WTC11 (cell line): ENCODE data around the gene IL34. TPM values are rescaled to one million over a fixed set of nuclear protein-coding genes. Genes with fewer than 3 reads are reported as not detected.

ENCODE experiments used
- ATAC-seq: fragments of 200-7000 bp; cut with Tn5 transposase; 2 replicates; pipeline ENCODE4 v1.10.0; 2021; ENCODE audit warnings: mild to moderate bottlenecking, moderate library complexity
- CTCF ChIA-PET: fragments of 300-600 bp; sonication (Branson Sonifier 250); formaldehyde crosslinking; loops from one replicate; lab custom pipeline; 2021; ENCODE audit warnings: antibody characterized with exemption; lab: Charles Lee
- POLR2A ChIA-PET: fragments of 350-600 bp; sonication (Branson Sonifier 250); formaldehyde crosslinking; loops from one replicate; lab custom pipeline; 2021; ENCODE audit warnings: antibody characterized with exemption; lab: Charles Lee
- DNase-seq: peaks from one replicate; pipeline ENCODE4 v3.0.0; 2021; ENCODE audit warnings: low spot score
- H3K27ac Mint-ChIP-seq: 2 replicates; pipeline ENCODE4 v1.8.0; 2021; ENCODE audit warnings: mixed read lengths
- H3K27me3 Mint-ChIP-seq: 2 replicates; pipeline ENCODE4 v1.8.0; 2021; ENCODE audit warnings: low read depth, mild to moderate bottlenecking, moderate library complexity, mixed read lengths
- H3K36me3 Mint-ChIP-seq: 2 replicates; pipeline ENCODE4 v1.8.0; 2021; ENCODE audit warnings: mixed read lengths
- H3K4me1 Mint-ChIP-seq: 2 replicates; pipeline ENCODE4 v1.8.0; 2022; ENCODE audit warnings: mixed read lengths
- H3K4me3 Mint-ChIP-seq: 2 replicates; pipeline ENCODE4 v1.8.0; 2021; ENCODE audit warnings: mild to moderate bottlenecking, moderate library complexity, mixed read lengths
- H3K9me3 Mint-ChIP-seq: 2 replicates; pipeline ENCODE4 v1.8.0; 2021; ENCODE audit warnings: mixed read lengths
- CBFB ChIP-seq: sonication (generic); formaldehyde crosslinking; IDR thresholded peaks from 2 replicates; pipeline ENCODE4 v1.8.1; 2022; ENCODE audit warnings: mild to moderate bottlenecking, low read depth, missing genetic modification reagents
- CREM ChIP-seq: sonication (generic); formaldehyde crosslinking; IDR thresholded peaks from 2 replicates; pipeline ENCODE4 v1.8.1; 2022; ENCODE audit warnings: mild to moderate bottlenecking, missing genetic modification reagents, moderate library complexity
- CTCF ChIP-seq: fragments of 200-600 bp; IDR thresholded peaks from 2 replicates; pipeline ENCODE4 v1.8.0; 2022; ENCODE audit warnings: antibody characterized with exemption
- ELF4 ChIP-seq: sonication (generic); formaldehyde crosslinking; IDR thresholded peaks from 2 replicates; pipeline ENCODE4 v1.8.1; 2022; ENCODE audit warnings: low read depth, mild to moderate bottlenecking, moderate library complexity, missing genetic modification reagents
- GABPB1 ChIP-seq: sonication (generic); formaldehyde crosslinking; IDR thresholded peaks from 2 replicates; pipeline ENCODE4 v1.8.1; 2023; ENCODE audit warnings: mild to moderate bottlenecking, missing genetic modification reagents
- GTF2I ChIP-seq: fragments of 250-450 bp; sonication (Bioruptor Pico); conservative IDR thresholded peaks from 2 replicates; pipeline ENCODE4 v1.4.0; 2021; ENCODE audit warnings: mild to moderate bottlenecking
- IRF2 ChIP-seq: sonication (generic); formaldehyde crosslinking; IDR thresholded peaks from 2 replicates; pipeline ENCODE4 v1.8.0; 2022; ENCODE audit warnings: low read depth, missing genetic modification reagents, borderline replicate concordance
- NFATC4 ChIP-seq: fragments of 250-450 bp; sonication (Bioruptor Pico); IDR thresholded peaks from 2 replicates; pipeline ENCODE4 v1.9.0; 2021; ENCODE audit warnings: mild to moderate bottlenecking
- NFYB ChIP-seq: sonication (generic); formaldehyde crosslinking; conservative IDR thresholded peaks from 2 replicates; pipeline ENCODE4 v1.8.0; 2022; ENCODE audit warnings: low read depth, missing genetic modification reagents
- PRDM15 ChIP-seq: sonication (generic); formaldehyde crosslinking; IDR thresholded peaks from 2 replicates; pipeline ENCODE4 v1.8.0; 2022; ENCODE audit warnings: missing genetic modification reagents
- SMAD4 ChIP-seq: sonication (generic); formaldehyde crosslinking; IDR thresholded peaks from 2 replicates; pipeline ENCODE4 v1.8.0; 2022; ENCODE audit warnings: mild to moderate bottlenecking, missing genetic modification reagents
- SP1 ChIP-seq: sonication (generic); formaldehyde crosslinking; conservative IDR thresholded peaks from 2 replicates; pipeline ENCODE4 v1.8.1; 2022; ENCODE audit warnings: missing genetic modification reagents
- TCF7 ChIP-seq: sonication (generic); formaldehyde crosslinking; IDR thresholded peaks from 2 replicates; pipeline ENCODE4 v1.8.0; 2022; ENCODE audit warnings: mild to moderate bottlenecking, low read depth, missing genetic modification reagents, moderate library complexity
- USF1 ChIP-seq: sonication (generic); formaldehyde crosslinking; IDR thresholded peaks from 2 replicates; pipeline ENCODE4 v1.8.0; 2022; ENCODE audit warnings: mild to moderate bottlenecking, missing genetic modification reagents
- ZBTB21 ChIP-seq: sonication (generic); formaldehyde crosslinking; IDR thresholded peaks from 2 replicates; pipeline ENCODE4 v1.8.1; 2023; ENCODE audit warnings: mild to moderate bottlenecking, missing genetic modification reagents, borderline replicate concordance
- ZMAT4 ChIP-seq: fragments of 250-450 bp; sonication (Bioruptor Pico); IDR thresholded peaks from 2 replicates; pipeline ENCODE4 v1.9.0; 2021; ENCODE audit warnings: mild to moderate bottlenecking
- ZNF138 ChIP-seq: sonication (generic); formaldehyde crosslinking; conservative IDR thresholded peaks from 2 replicates; pipeline ENCODE4 v1.8.1; 2022; ENCODE audit warnings: mild to moderate bottlenecking, moderate library complexity, missing genetic modification reagents
- ZNF232 ChIP-seq: sonication (generic); formaldehyde crosslinking; IDR thresholded peaks from 2 replicates; pipeline ENCODE4 v1.8.0; 2022; ENCODE audit warnings: mild to moderate bottlenecking, missing genetic modification reagents
- total RNA-seq: library from RNA; stranded (reverse); gene quantifications from 3 replicates; pipeline ENCODE4 v1.2.3, GENCODE V29; 2021
- TF ChIP-seq, protein P1 (sequence below): sonication (generic); formaldehyde crosslinking; IDR thresholded peaks from 2 replicates; pipeline ENCODE4 v1.8.1; 2023; ENCODE audit warnings: mild to moderate bottlenecking, missing genetic modification reagents
- TF ChIP-seq, protein P2 (sequence below): fragments of 250-450 bp; sonication (Bioruptor Pico); conservative IDR thresholded peaks from 2 replicates; pipeline ENCODE4 v1.9.0; 2021; ENCODE audit warnings: mild to moderate bottlenecking

The IL34 gene
- total RNA-seq, 1 experiment from 2014 or later, result 8.8 TPM

- TF ChIP-seq ZBTB21 (CRISPR knock-in tag) (no peak), ZNF232 (CRISPR knock-in tag) (no peak), SP1 (CRISPR knock-in tag) (no peak), ZMAT4 (no peak), SMAD4 (CRISPR knock-in tag) (no peak), CBFB (no peak), USF1 (CRISPR knock-in tag) (no peak), IRF2 (CRISPR knock-in tag) (no peak), GTF2I (CRISPR knock-in tag) (no peak), CREM (CRISPR knock-in tag) (no peak), ZNF138 (no peak), CTCF (no peak), ELF4 (CRISPR knock-in tag) (no peak), GABPB1 (no peak)
- TF ChIP-seq, protein P1, sequence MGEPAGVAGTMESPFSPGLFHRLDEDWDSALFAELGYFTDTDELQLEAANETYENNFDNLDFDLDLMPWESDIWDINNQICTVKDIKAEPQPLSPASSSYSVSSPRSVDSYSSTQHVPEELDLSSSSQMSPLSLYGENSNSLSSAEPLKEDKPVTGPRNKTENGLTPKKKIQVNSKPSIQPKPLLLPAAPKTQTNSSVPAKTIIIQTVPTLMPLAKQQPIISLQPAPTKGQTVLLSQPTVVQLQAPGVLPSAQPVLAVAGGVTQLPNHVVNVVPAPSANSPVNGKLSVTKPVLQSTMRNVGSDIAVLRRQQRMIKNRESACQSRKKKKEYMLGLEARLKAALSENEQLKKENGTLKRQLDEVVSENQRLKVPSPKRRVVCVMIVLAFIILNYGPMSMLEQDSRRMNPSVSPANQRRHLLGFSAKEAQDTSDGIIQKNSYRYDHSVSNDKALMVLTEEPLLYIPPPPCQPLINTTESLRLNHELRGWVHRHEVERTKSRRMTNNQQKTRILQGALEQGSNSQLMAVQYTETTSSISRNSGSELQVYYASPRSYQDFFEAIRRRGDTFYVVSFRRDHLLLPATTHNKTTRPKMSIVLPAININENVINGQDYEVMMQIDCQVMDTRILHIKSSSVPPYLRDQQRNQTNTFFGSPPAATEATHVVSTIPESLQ (CRISPR knock-in tag), result no peak
- TF ChIP-seq, protein P2, sequence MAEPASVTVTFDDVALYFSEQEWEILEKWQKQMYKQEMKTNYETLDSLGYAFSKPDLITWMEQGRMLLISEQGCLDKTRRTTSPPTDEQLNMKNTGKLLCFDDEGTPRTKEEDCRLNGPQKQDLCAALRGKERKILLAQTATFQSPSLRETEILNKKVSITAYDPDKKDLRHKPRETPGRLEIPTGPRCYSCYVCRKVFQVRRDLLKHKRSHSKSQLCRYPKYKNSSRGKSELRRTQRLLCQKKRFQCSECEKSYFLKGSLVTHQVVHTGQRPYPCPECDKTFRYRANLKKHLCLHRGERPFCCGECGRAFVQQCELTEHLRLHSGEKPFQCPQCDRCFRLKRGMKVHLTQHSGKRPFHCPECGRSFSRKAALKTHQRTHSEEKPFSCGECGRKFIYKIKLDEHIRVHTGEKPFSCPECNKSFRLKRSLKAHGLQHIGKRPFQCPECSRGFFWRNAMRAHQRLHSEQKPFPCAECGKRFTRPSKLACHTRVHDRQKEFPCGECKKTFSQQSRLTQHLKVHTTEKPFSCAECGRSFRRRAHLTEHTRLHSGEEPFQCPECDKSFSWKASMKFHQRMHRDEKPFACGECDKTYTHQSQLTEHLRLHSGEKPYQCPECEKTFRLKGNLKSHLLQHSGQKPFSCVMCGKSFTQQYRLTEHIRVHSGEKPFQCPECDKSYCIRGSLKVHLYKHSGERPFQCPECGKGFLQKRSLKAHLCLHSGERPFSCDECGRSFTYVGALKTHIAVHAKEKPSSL, result no peak
- peaks cover 26% of the 10 kb centered on the region for H3K4me1 Mint-ChIP-seq
- POLR2A ChIA-PET, result interaction anchor here (0.6 to 1.5 kb wide), 6 partner anchors 8 to 245 kb away, joined by 3 to 5 read pairs (median 4); no protein-coding TSS in a partner anchor
- H3K4me3 Mint-ChIP-seq, result peak overlapping the region; percentile 34; the same call in 1 of the 2 replicates
- H3K9me3 Mint-ChIP-seq, result no peaks in the 10 kb centered on the region
- H3K27me3 Mint-ChIP-seq, result no peaks in the 10 kb centered on the region
- CTCF ChIA-PET, result interaction anchor here (0.8 to 4.6 kb wide), 10 partner anchors 8 to 624 kb away, joined by 3 to 43 read pairs (median 8); no protein-coding TSS in a partner anchor
- DNase-seq (no peak), ATAC-seq (no peak)
- no peaks in the 10 kb centered on the region for H3K36me3 Mint-ChIP-seq
- no peak overlapping the region for H3K27ac Mint-ChIP-seq
Measured at GRCh38 chr16:70687671-70688245, 41.4 kb downstream of the IL34 start.

DNA sequence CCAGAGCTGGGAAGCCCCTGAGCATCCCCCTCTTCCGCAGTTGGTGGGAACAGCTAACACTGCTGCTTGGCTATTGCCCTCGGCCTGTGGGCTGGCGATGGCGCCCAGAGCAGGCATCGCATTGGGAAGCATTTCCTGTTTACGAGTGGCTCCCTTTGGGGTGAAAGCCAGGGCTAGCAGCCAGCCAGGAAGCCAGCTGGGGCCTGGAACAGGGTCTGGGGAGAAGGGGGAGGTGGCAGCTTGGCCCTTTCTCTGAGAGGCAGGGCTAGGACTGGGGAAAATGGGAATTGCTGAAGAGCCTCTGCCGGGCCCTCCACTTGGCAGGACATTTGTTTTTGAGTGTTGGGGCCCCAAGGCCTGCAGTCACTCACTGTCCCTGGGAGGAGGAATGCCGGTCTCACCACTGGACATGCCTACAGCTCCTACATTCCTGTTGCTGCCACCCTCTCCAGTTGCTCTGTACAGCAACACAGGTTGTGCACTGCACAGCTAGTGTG is 41.9 kb downstream of the IL34 start:
- no peaks in the 10 kb centered on the region for H3K27me3 Mint-ChIP-seq
- ATAC-seq (peak; percentile 5), DNase-seq (no peak)
- ChIA-PET CTCF (interaction anchor here (0.8 to 4.6 kb wide), 9 partner anchors 7 to 83 kb away, joined by 3 to 43 read pairs (median 10); no protein-coding TSS in a partner anchor), POLR2A (interaction anchor here (0.6 to 1.2 kb wide), 3 partner anchors 7 to 245 kb away, joined by 3 to 4 read pairs (median 3); no protein-coding TSS in a partner anchor)
- H3K4me3 Mint-ChIP-seq, result no peak overlapping the region
- no peaks in the 10 kb centered on the region for H3K9me3 Mint-ChIP-seq
- H3K27ac Mint-ChIP-seq, result peak overlapping the region; percentile 74
- peaks cover 28% of the 10 kb centered on the region for H3K4me1 Mint-ChIP-seq
- H3K36me3 Mint-ChIP-seq, result no peaks in the 10 kb centered on the region
- TF ChIP-seq TCF7 (CRISPR knock-in tag) (no peak), IRF2 (CRISPR knock-in tag) (no peak), PRDM15 (no peak), ZNF138 (no peak), NFATC4 (CRISPR knock-in tag) (no peak), NFYB (CRISPR knock-in tag) (no peak)
